Mesodermal cell (in vitro differentiated cells): ENCODE results near the gene FFAR3.

Experiments
- H3K27ac ChIP-seq: 2 replicates; pipeline ENCODE4 v1.7.0; 2013; ENCODE audit warnings: mild to moderate bottlenecking, low read depth, low read length, moderate library complexity; ENCODE audit not compliant: severe bottlenecking
- H3K36me3 ChIP-seq: 2 replicates; pipeline ENCODE4 v1.7.1; 2013; ENCODE audit warnings: mild to moderate bottlenecking, low read length, moderate library complexity; ENCODE audit not compliant: control insufficient read depth, insufficient read depth
- H3K4me1 ChIP-seq: one replicate; pipeline ENCODE4 v1.7.1; 2013; ENCODE audit warnings: mild to moderate bottlenecking, low read length; ENCODE audit not compliant: insufficient read depth, control insufficient read depth, poor library complexity, severe bottlenecking
- H3K4me3 ChIP-seq: 2 replicates; pipeline ENCODE4 v1.7.0; 2013; ENCODE audit warnings: low read length, control low read depth, mild to moderate bottlenecking; ENCODE audit not compliant: insufficient read depth, poor library complexity, severe bottlenecking; ENCODE audit errors: extremely low read depth
- H3K9me3 ChIP-seq: 2 replicates; pipeline ENCODE4 v1.7.1; 2013; ENCODE audit warnings: mild to moderate bottlenecking, low read length, moderate library complexity; ENCODE audit not compliant: control insufficient read depth
- WGBS, 2 experiments: methylation state at CpG; one replicate each; pipeline ENCODE4 v1.1.5; 2013; ENCODE audit warnings: missing lambda C conversion rate in 2 of 2; ENCODE audit not compliant: insufficient coverage in 2 of 2; 5-methylcytosine and 5-hydroxymethylcytosine counted together

FFAR3 gene

DNA sequence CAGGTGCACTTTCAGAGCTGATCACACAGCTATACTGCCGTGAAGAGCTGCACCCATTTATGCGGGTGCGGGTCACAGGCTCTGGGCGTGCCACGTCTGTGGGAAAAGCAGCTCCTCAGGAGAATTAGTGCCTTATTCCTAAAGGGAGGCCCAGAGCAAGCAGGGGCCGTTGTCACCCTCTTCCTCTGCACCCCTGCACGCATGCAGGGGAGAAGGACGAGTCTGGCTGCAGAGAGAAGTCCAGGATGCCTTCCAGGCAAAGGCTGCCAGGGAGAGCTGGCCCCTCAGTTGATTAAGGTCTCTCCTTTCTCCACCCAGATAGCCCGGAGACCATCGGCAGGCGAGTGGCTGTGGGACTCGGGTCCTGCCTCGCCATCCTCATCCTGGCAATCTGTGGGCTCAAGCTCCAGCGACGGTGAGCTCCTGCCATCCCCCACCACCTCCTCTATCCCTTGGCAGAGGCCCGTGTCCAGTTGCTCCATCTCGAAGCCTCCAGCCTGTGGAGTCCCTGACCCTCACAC lies 13.7 kb upstream of the FFAR3 start:
- WGBS, 2 experiments, result 87% methylated on average over 10 to 15 of the region's 17 CpGs
- H3K9me3 ChIP-seq, result no peaks in the 10 kb centered on the region
- H3K4me1 ChIP-seq, result peaks cover 12% of the 10 kb centered on the region
- H3K36me3 ChIP-seq, result no peaks in the 10 kb centered on the region
- no peak overlapping the region for H3K27ac ChIP-seq
- H3K4me3 ChIP-seq, result no peak overlapping the region

DNA sequence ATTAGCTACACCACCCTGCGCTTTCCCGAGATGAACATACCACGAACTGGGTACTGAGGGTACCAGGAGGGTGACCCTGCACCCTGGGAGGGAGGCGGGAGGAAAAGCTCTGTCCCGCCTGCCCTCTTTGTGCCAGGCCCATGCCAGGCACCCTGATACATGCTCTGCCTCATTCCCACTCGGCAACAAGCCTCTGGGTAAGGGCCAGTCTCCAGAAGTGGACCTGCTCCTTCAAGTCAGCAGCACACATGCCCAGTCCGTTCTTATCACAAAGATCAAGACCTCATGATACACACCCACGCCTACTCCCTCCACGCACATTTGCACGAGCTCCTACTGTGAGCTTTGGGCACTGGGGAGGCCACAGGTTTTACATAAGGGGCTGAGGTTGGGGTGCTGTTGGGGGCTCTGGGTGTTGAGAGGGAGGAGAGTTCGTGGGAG lies 12.6 kb upstream of the FFAR3 start:
- no peak overlapping the region for H3K27ac ChIP-seq
- 85 to 96% methylated on average over 7 to 9 of the region's 11 CpGs for WGBS, 2 experiments

DNA sequence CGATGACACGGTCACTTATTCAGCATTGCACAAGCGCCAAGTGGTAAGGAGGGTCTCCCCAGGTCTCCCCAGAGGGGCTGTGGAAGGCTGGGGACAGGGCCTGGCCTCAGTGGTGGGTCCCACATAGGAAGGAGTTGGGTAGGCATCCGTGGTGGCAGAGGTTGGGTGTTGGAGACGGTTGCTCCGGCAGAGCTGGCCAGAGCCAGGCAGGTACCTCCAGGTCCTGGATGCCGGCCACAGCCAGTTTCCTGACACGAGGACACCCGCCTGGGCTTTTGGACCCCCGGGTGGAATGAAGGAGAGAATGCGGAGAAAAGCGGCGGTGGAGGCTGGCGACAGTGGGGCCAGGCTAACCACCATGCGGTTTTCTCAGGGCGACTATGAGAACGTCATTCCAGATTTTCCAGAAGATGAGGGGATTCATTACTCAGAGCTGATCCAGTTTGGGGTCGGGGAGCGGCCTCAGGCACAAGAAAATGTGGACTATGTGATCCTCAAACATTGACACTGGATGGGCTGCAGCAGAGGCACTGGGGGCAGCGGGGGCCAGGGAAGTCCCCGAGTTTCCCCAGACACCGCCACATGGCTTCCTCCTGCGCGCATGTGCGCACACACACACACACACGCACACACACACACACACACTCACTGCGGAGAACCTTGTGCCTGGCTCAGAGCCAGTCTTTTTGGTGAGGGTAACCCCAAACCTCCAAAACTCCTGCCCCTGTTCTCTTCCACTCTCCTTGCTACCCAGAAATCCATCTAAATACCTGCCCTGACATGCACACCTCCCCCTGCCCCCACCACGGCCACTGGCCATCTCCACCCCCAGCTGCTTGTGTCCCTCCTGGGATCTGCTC lies 11.8 kb upstream of the FFAR3 start:
- 85 to 95% methylated on average over 28 of the region's 28 CpGs for WGBS, 2 experiments
- H3K9me3 ChIP-seq, result no peaks in the 10 kb centered on the region

More for the DNA sequence above, 12.6 kb upstream of the FFAR3 start:
- Histone ChIP-seq H3K9me3 (no peaks in the 10 kb centered on the region), H3K36me3 (no peaks in the 10 kb centered on the region), H3K4me3 (no peak overlapping the region), H3K4me1 (peaks cover 12% of the 10 kb centered on the region)

DNA sequence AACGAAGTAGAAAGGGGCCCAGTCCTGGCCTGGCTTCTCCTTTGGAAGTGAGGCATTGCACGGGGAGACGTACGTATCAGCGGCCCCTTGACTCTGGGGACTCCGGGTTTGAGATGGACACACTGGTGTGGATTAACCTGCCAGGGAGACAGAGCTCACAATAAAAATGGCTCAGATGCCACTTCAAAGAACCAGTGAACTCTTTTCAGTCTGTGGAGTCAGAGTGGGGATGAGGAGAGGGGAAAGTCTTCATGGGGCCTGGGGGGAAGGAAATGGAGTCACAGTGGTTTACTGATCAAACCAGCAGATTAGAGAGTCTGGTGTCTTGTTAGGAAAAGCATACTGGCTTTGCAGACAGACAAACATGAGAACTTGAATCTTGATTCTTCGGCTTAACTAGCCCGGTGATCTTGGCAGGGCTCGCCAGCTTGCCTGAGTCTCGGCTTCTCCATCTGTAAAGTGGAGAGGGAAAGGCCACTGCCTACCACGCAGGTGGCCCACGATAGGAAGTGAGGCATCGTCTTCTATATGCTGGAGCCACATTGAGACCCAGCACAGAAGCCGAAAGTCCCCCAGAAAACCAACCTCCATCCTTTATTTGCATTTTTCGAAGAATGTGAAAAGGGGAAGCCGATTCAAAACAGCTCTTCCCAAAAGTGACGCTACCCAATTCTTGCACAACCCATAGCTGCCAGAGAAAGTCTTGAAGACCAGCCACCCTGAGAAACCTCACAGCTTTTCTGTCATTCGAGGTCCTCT lies 10.9 kb upstream of the FFAR3 start, which contains the start of gene FFAR1:
TSS of gene FFAR1 (plus strand) at position 732 of the 759 bp plus-strand sequence. CDS start 3,650 bp downstream, outside the sequence.
- Histone ChIP-seq H3K27ac (no peak within 1 kb of the TSS), H3K36me3 (no peaks in the 10 kb centered on the region), H3K9me3 (no peaks in the 10 kb centered on the region), H3K4me3 (no peak within 1 kb of the TSS), H3K4me1 (peaks cover 12% of the 10 kb centered on the region)
- WGBS, 2 experiments, result 91 to 92% methylated on average over 14 to 18 of the region's 18 CpGs

More for the DNA sequence above, 11.8 kb upstream of the FFAR3 start:
- H3K36me3 ChIP-seq, result no peaks in the 10 kb centered on the region
- H3K4me1 ChIP-seq, result peaks cover 12% of the 10 kb centered on the region
- H3K4me3 ChIP-seq, result no peak overlapping the region
- H3K27ac ChIP-seq, result no peak overlapping the region

DNA sequence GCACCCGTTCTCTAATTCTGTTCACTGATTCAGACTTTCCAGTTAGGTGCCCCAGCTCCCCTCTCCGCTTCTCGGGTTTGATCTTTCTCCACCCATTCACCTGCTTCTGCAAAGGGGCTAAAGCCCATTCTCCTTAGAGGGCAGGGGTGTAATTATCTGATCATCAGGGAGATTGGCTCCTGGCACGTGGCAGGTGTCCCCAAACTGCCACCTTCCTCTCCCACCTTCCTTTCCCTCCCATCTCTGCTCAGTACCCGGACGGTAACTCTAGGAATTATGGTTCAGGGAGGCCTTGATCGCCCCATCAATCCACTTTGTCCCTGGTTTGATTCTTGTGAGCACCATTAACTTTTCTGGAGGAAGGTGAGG lies 10.3 kb upstream of the FFAR3 start:
- WGBS, 2 experiments, result 94 to 96% methylated on average over 4 to 6 of the region's 7 CpGs
- Histone ChIP-seq H3K4me3 (no peak overlapping the region), H3K27ac (no peak overlapping the region), H3K4me1 (peaks cover 12% of the 10 kb centered on the region), H3K36me3 (no peaks in the 10 kb centered on the region), H3K9me3 (no peaks in the 10 kb centered on the region)

DNA sequence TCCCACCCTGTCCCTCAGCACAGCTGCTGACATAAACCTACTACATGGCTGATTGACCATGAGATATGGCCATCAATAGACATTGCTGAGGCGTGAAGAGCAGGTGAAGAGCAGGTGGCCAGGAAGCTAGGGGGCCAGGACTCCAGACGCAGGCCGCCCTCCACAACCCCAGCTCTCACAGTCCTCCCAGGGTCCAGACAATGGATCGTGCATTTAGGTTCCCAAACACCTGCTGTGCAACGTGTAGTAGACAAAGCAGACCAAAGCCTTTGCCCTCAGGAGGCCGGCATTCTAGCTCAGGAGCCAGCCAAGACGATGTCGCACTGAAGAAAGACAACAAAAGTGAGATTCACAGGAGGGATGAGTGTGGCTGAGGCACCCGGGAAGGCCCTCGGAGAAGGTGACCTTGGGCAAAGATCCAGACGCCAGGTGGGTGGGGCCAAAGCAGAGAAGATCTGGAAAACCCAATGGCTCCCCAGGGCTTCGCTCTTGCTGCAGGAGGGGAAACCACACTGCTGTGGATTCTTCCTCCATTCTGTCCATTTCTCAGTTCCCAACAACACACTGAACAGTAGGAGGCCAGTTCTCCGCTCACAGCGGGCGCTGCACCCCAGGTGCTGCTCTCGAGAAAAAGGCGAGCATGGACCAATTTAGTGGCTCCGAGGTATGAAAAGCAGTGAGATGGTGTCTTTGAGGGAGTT lies 9.2 kb upstream of the FFAR3 start:
- WGBS, 2 experiments, result 82 to 83% methylated on average over 14 to 18 of the region's 18 CpGs
- no peak overlapping the region for H3K4me3 ChIP-seq

DNA sequence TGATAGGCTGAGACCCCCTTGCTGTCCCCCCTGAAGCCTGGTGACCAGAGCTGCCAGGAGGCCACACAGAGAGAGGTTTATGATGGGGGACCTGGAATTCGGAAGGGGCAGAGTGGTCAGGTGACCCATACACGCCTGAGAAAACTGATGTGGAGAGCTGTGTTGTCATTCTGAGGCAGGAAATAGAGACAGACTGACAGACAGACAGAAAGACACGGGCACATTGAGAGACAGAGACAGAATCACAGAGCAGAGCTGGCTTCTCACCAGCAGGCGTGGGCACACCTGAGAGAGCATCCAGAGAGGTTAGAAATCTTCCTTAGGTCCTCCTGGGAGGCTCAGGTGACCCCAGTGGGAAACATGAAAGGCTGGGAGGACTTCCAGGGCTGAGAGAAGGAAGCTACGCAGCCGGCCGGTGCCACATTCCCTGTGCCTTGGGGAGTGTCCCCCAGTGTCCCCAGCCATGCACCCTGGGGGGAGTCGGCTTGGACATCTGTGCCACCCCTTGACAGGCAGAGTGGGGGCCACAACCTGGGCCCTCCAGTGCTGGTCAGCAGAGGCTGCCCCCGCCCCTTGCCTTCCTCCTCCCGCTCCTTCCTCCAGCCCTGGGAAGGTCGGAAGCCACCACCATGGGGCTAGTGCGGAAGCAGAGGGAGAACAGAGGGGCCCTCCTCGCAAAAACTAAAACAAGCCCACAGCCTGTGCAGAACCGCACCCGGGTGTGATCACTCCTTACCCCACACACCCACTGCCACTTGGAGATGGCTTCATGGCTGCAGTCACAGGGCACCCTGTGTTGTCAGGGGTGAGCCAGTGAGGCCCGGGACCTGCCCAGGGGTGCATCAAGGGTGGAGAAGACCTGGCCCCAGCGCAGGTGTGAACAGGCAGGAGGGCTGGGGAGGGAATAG lies 8.4 kb upstream of the FFAR3 start:
- Histone ChIP-seq H3K27ac (no peak overlapping the region), H3K9me3 (no peaks in the 10 kb centered on the region), H3K4me1 (peaks cover 12% of the 10 kb centered on the region), H3K36me3 (no peaks in the 10 kb centered on the region), H3K4me3 (no peak overlapping the region)
- 86 to 91% methylated on average over 9 to 12 of the region's 17 CpGs for WGBS, 2 experiments

More for the DNA sequence above, 9.2 kb upstream of the FFAR3 start:
- peaks cover 12% of the 10 kb centered on the region for H3K4me1 ChIP-seq
- H3K9me3 ChIP-seq, result no peaks in the 10 kb centered on the region
- no peaks in the 10 kb centered on the region for H3K36me3 ChIP-seq
- H3K27ac ChIP-seq, result no peak overlapping the region

DNA sequence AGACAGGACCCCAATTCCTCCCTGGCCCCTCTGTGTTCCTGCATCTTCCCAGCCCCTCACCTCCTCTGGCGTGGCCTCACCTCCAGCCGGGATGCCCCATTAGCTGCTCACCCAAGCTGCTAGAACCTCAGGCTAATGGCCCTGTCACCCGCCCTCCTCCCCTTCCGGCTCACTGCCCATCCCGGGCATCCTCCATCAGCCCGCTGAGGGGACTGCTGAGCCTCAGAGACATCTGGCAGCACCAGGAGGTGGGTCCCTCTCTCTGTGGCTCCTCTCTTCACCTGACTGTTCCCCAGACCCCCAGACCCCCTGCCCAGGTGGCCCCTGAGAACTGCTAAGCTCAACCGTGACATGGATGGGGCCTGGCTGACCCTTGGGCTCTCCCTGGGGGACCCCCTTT lies 7.7 kb upstream of the FFAR3 start:
- no peak overlapping the region for H3K4me3 ChIP-seq
- no peaks in the 10 kb centered on the region for H3K9me3 ChIP-seq
- H3K4me1 ChIP-seq, result peaks cover 12% of the 10 kb centered on the region
- WGBS, 2 experiments, result 100% methylated on average over 3 to 5 of the region's 7 CpGs
- H3K27ac ChIP-seq, result no peak overlapping the region
- H3K36me3 ChIP-seq, result no peaks in the 10 kb centered on the region

DNA sequence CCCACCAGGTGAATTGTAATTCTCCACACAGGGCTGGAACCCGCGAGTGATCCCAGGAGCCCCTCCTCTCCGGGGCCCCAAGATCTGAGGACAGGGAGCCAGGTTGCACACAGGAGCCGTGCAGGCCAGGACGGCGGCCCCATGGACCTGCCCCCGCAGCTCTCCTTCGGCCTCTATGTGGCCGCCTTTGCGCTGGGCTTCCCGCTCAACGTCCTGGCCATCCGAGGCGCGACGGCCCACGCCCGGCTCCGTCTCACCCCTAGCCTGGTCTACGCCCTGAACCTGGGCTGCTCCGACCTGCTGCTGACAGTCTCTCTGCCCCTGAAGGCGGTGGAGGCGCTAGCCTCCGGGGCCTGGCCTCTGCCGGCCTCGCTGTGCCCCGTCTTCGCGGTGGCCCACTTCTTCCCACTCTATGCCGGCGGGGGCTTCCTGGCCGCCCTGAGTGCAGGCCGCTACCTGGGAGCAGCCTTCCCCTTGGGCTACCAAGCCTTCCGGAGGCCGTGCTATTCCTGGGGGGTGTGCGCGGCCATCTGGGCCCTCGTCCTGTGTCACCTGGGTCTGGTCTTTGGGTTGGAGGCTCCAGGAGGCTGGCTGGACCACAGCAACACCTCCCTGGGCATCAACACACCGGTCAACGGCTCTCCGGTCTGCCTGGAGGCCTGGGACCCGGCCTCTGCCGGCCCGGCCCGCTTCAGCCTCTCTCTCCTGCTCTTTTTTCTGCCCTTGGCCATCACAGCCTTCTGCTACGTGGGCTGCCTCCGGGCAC lies 6.7 kb upstream of the FFAR3 start:
- WGBS, 2 experiments, result 96 to 97% methylated on average over 32 to 47 of the region's 47 CpGs
- no peaks in the 10 kb centered on the region for H3K36me3 ChIP-seq
- no peaks in the 10 kb centered on the region for H3K9me3 ChIP-seq
- peaks cover 12% of the 10 kb centered on the region for H3K4me1 ChIP-seq
- no peak overlapping the region for H3K4me3 ChIP-seq
- no peak overlapping the region for H3K27ac ChIP-seq
